H9 (cell line): Measurements from ENCODE around the gene CDH16. TPM values are rescaled to one million over a fixed set of nuclear protein-coding genes. Genes with fewer than 3 reads are reported as not detected.
"Not testable (repeated sequence)": the region's sequence is repeated elsewhere in the genome, so short reads cannot be mapped to it uniquely, and the experiment has no call there.

Source experiments
- DNase-seq: peaks from one replicate; pipeline ENCODE4 v3.0.0-alpha.2; 2017
- H2AFZ ChIP-seq: one replicate; pipeline ENCODE4 v1.6.1; 2013; ENCODE audit warnings: mild to moderate bottlenecking, low read length, control low read depth, moderate library complexity
- H2AK5ac ChIP-seq: 2 replicates; pipeline ENCODE4 v1.6.1; 2013; ENCODE audit warnings: low read length, control low read depth, mixed read lengths; ENCODE audit not compliant: insufficient read length
- H2BK120ac ChIP-seq: one replicate; pipeline ENCODE4 v1.6.1; 2013; ENCODE audit warnings: low read depth, mild to moderate bottlenecking, low read length, control low read depth, inconsistent platforms; ENCODE audit not compliant: poor library complexity, severe bottlenecking
- H2BK12ac ChIP-seq: 2 replicates; pipeline ENCODE4 v1.6.1; 2013; ENCODE audit warnings: low read length, control low read depth, mixed read lengths, low read depth; ENCODE audit not compliant: insufficient read length
- H2BK15ac ChIP-seq: 2 replicates; pipeline ENCODE4 v1.6.1; 2013; ENCODE audit warnings: low read depth, low read length, control low read depth
- H2BK20ac ChIP-seq: one replicate; pipeline ENCODE4 v1.6.1; 2013; ENCODE audit warnings: low read depth, mild to moderate bottlenecking, low read length, control low read depth, inconsistent platforms; ENCODE audit not compliant: poor library complexity, severe bottlenecking
- H2BK5ac ChIP-seq: 2 replicates; pipeline ENCODE4 v1.6.1; 2013; ENCODE audit warnings: low read length, control low read depth, mixed read lengths; ENCODE audit not compliant: insufficient read length
- H3K14ac ChIP-seq: 2 replicates; pipeline ENCODE4 v1.6.1; 2013; ENCODE audit warnings: low read length, control low read depth; ENCODE audit not compliant: insufficient read depth
- H3K18ac ChIP-seq: 2 replicates; pipeline ENCODE4 v1.6.1; 2013; ENCODE audit warnings: low read depth, mild to moderate bottlenecking, mixed read lengths, low read length, control low read depth; ENCODE audit not compliant: insufficient read length
- H3K23ac ChIP-seq: 2 replicates; pipeline ENCODE4 v1.6.1; 2013; ENCODE audit warnings: low read length, control low read depth, mixed read lengths, low read depth; ENCODE audit not compliant: insufficient read length
- H3K23me2 ChIP-seq: 2 replicates; pipeline ENCODE4 v1.6.1; 2013; ENCODE audit warnings: low read depth, mild to moderate bottlenecking, mixed read lengths, low read length, control low read depth; ENCODE audit not compliant: insufficient read length, poor library complexity, severe bottlenecking
- H3K27ac ChIP-seq: 2 replicates; pipeline ENCODE4 v1.5.1; 2013; ENCODE audit warnings: low read length, control low read depth, mixed read lengths, low read depth; ENCODE audit not compliant: insufficient read length
- H3K27me3 ChIP-seq: 2 replicates; pipeline ENCODE4 v1.6.1; 2013; ENCODE audit warnings: low read length, control low read depth, inconsistent platforms; ENCODE audit not compliant: insufficient read depth
- H3K4ac ChIP-seq: 2 replicates; pipeline ENCODE4 v1.6.1; 2013; ENCODE audit warnings: low read depth, mild to moderate bottlenecking, control low read depth, inconsistent platforms, low read length, moderate library complexity
- H3K4me1 ChIP-seq: 2 replicates; pipeline ENCODE4 v1.6.1; 2013; ENCODE audit warnings: low read length, control low read depth, inconsistent platforms; ENCODE audit not compliant: insufficient read depth
- H3K4me2 ChIP-seq: 2 replicates; pipeline ENCODE4 v1.6.1; 2013; ENCODE audit warnings: low read length, control low read depth, mixed read lengths; ENCODE audit not compliant: insufficient read length, insufficient read depth
- H3K56ac ChIP-seq: 2 replicates; pipeline ENCODE4 v1.6.1; 2013; ENCODE audit warnings: low read depth, mild to moderate bottlenecking, mixed read lengths, low read length, control low read depth; ENCODE audit not compliant: insufficient read length
- H3K79me1 ChIP-seq: 2 replicates; pipeline ENCODE4 v1.6.1; 2013; ENCODE audit warnings: low read depth, mild to moderate bottlenecking, moderate library complexity, low read length, control low read depth, inconsistent platforms; ENCODE audit not compliant: insufficient read depth, poor library complexity, severe bottlenecking
- H3K79me2 ChIP-seq: 2 replicates; pipeline ENCODE4 v1.6.1; 2013; ENCODE audit warnings: low read length, control low read depth, inconsistent platforms; ENCODE audit not compliant: insufficient read depth
- H3K9ac ChIP-seq: 2 replicates; pipeline ENCODE4 v1.6.1; 2013; ENCODE audit warnings: low read length, control low read depth, mixed read lengths; ENCODE audit not compliant: insufficient read length; ENCODE audit errors: extremely low read depth
- H3K9me3 ChIP-seq: one replicate; pipeline ENCODE4 v1.6.1; 2013; ENCODE audit warnings: low read depth, low read length, inconsistent platforms; ENCODE audit not compliant: control insufficient read depth
- H3T11ph ChIP-seq: one replicate; pipeline ENCODE4 v1.6.1; 2013; ENCODE audit warnings: mild to moderate bottlenecking, low read length, control low read depth, inconsistent platforms
- H4K20me1 ChIP-seq: one replicate; pipeline ENCODE4 v1.6.1; 2013; ENCODE audit not compliant: control insufficient read depth, insufficient read length, insufficient read depth
- H4K5ac ChIP-seq: 2 replicates; pipeline ENCODE4 v1.6.1; 2013; ENCODE audit warnings: low read depth, mild to moderate bottlenecking, mixed read lengths, low read length, control low read depth; ENCODE audit not compliant: insufficient read length
- H4K8ac ChIP-seq: replicated peaks from 2 replicates; pipeline ENCODE4 v1.6.1; 2013; ENCODE audit warnings: low read length, control low read depth, mixed read lengths, low read depth; ENCODE audit not compliant: insufficient read length
- H4K91ac ChIP-seq: 2 replicates; pipeline ENCODE4 v1.6.1; 2013; ENCODE audit warnings: low read depth, mild to moderate bottlenecking, moderate library complexity, mixed read lengths, low read length, control low read depth; ENCODE audit not compliant: insufficient read length
- H3K27ac Mint-ChIP-seq, 3 experiments: 2 replicates in 2 of 3; 3 replicates in 1 of 3; pipeline ENCODE4 v1.8.0; 2020 to 2021; ENCODE audit warnings: mixed read lengths in 3 of 3, mild to moderate bottlenecking in 1 of 3, moderate library complexity in 1 of 3
- H3K27me3 Mint-ChIP-seq: 2 replicates; pipeline ENCODE4 v1.8.0; 2021; ENCODE audit warnings: low read depth, mild to moderate bottlenecking, moderate library complexity, mixed read lengths
- H3K36me3 Mint-ChIP-seq, 3 experiments: 2 replicates in 2 of 3; 3 replicates in 1 of 3; pipeline ENCODE4 v1.8.0; 2020 to 2021; ENCODE audit warnings: low read depth in 3 of 3, mixed read lengths in 3 of 3; ENCODE audit not compliant: insufficient read depth in 1 of 3
- H3K4me1 Mint-ChIP-seq, 2 experiments: 2 replicates each; pipeline ENCODE4 v1.8.0; 2020; ENCODE audit warnings: mixed read lengths in 2 of 2
- H3K4me3 Mint-ChIP-seq, 2 experiments: 2 replicates in 1 of 2; 3 replicates in 1 of 2; pipeline ENCODE4 v1.8.0; 2020 to 2021; ENCODE audit warnings: mild to moderate bottlenecking in 2 of 2, mixed read lengths in 2 of 2, moderate library complexity in 1 of 2
- H3K9me3 Mint-ChIP-seq, 2 experiments: 2 replicates in 1 of 2; 3 replicates in 1 of 2; pipeline ENCODE4 v1.8.0; 2020; ENCODE audit warnings: mild to moderate bottlenecking in 2 of 2, mixed read lengths in 2 of 2, moderate library complexity in 1 of 2
- CTCF ChIP-seq: fragments of 200-600 bp; sonication (generic); conservative IDR thresholded peaks from 3 replicates; pipeline ENCODE4 v1.8.0; 2021; ENCODE audit warnings: antibody characterized with exemption, mild to moderate bottlenecking
- WGBS: extraction: QIAGEN DNeasy Blood & Tissue Kit; methylation state at CpG from one replicate; pipeline ENCODE4 v1.1.7; 2013; ENCODE audit warnings: missing lambda C conversion rate, low lambda C conversion rate, mixed read lengths; ENCODE audit not compliant: insufficient read length; ENCODE audit errors: extremely low coverage; 5-methylcytosine and 5-hydroxymethylcytosine counted together
- total RNA-seq: library from RNA; stranded (reverse); gene quantifications from 2 replicates; pipeline ENCODE4 v1.2.1, GENCODE V29; 2021

The CDH16 gene
- total RNA-seq, 1 experiment from 2014 or later = not detected

- Histone ChIP-seq H3K23me2 (no peaks in the 10 kb centered on the region), H3K79me2 (no peaks in the 10 kb centered on the region), H2AFZ (no peak overlapping the region), H3K14ac (no peak overlapping the region), H4K8ac (no peak overlapping the region), H3K27ac (no peak overlapping the region), H3K18ac (no peak overlapping the region), H3K56ac (no peak overlapping the region), H3K9ac (no peak overlapping the region), H3K27me3 (no peaks in the 10 kb centered on the region), H2BK20ac (no peak overlapping the region), H2BK12ac (no peak overlapping the region), H4K5ac (no peak overlapping the region), H3K4me1 (no peaks in the 10 kb centered on the region), H2BK5ac (no peak overlapping the region), H2BK120ac (no peak overlapping the region), H2BK15ac (no peak overlapping the region), H3K4me2 (no peak overlapping the region), H3K79me1 (no peaks in the 10 kb centered on the region), H2AK5ac (no peak overlapping the region), H3T11ph (no peak overlapping the region), H3K23ac (no peak overlapping the region), H4K91ac (no peak overlapping the region), H3K9me3 (no peaks in the 10 kb centered on the region), H3K4ac (no peak overlapping the region), H4K20me1 (peaks cover 4% of the 10 kb centered on the region)
- Mint-ChIP-seq H3K4me3 (no peak overlapping the region), H3K9me3 (no peaks in the 10 kb centered on the region), H3K27me3 (peaks cover 7% of the 10 kb centered on the region), H3K27ac (peak overlapping the region in 1 of 3 experiments; percentile 50; a peak in 1 of 7 replicates), H3K36me3 (no peaks in the 10 kb centered on the region), H3K4me1 (peaks cover 12 to 16% of the 10 kb centered on the region in 2 experiments)
- no peak for TF ChIP-seq CTCF
- WGBS = no CpG with 5 or more reads among the region's 3 CpGs
- no peak for DNase-seq
These were observed 20.5 kb downstream of the CDH16 start for GRCh38 chr16:66898207-66898606.

- not testable (repeated sequence) for H2AK5ac ChIP-seq, H2AFZ ChIP-seq
These were observed 22.0 kb downstream of the CDH16 start for GRCh38 chr16:66896682-66897081.

More at GRCh38 chr16:66896682-66897081, 22.0 kb downstream of the CDH16 start:
- not testable (repeated sequence) for H2BK20ac ChIP-seq, H3K4me1 ChIP-seq, H4K91ac ChIP-seq, H3K79me1 ChIP-seq, H4K8ac ChIP-seq, H3K27ac ChIP-seq, H3K4me2 ChIP-seq, H3K23ac ChIP-seq, H3K4ac ChIP-seq, H2BK15ac ChIP-seq, H3T11ph ChIP-seq, H3K9me3 Mint-ChIP-seq, H4K5ac ChIP-seq, H4K20me1 ChIP-seq, H3K79me2 ChIP-seq, H3K27me3 Mint-ChIP-seq, H3K56ac ChIP-seq, H3K27me3 ChIP-seq, H3K27ac Mint-ChIP-seq, H2BK120ac ChIP-seq, H3K9me3 ChIP-seq, H3K23me2 ChIP-seq, H2BK5ac ChIP-seq, H3K18ac ChIP-seq, H3K36me3 Mint-ChIP-seq, H3K4me3 Mint-ChIP-seq, DNase-seq, H3K9ac ChIP-seq, H2BK12ac ChIP-seq, H3K14ac ChIP-seq
- no CpG with 5 or more reads among the region's 5 CpGs for WGBS
- peaks cover 12 to 16% of the 10 kb centered on the region in 2 experiments for H3K4me1 Mint-ChIP-seq
